ENCODE data around the gene KCND2. TPM values are rescaled to one million over a fixed set of nuclear protein-coding genes. Genes with fewer than 3 reads are reported as not detected.

Gene KCND2
- total RNA-seq, 2 donors from 2014 or later = 0.11 to 0.12 TPM

DNA sequence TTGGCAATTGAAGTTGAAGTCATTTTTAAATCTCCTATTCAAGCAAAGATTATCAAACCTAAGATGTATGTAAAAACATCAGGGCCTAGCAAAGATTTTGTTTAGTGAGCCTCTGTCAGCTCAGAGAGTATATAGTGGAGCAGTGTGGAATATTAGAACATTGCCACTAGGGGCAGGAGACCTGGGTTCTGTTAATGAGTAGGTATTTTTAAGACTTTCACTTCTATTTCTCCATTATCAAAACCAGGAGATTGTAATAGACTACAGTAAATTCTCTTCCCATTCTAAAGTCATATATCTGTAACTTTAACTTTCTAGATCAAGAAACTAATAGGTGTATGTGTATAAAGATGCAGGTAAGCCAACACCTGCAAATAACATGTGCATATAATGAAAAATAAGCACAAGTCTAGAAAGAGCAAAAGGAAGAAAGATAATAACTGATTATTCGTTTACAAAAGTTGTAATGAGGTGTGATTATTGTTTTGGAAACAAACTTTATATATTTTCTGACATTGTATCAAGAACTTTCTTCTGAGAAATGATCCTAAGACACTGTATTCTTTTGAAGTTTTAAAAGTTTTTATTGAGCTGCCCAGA is 64.4 kb downstream of the KCND2 start:
- TF ChIP-seq, protein P1, sequence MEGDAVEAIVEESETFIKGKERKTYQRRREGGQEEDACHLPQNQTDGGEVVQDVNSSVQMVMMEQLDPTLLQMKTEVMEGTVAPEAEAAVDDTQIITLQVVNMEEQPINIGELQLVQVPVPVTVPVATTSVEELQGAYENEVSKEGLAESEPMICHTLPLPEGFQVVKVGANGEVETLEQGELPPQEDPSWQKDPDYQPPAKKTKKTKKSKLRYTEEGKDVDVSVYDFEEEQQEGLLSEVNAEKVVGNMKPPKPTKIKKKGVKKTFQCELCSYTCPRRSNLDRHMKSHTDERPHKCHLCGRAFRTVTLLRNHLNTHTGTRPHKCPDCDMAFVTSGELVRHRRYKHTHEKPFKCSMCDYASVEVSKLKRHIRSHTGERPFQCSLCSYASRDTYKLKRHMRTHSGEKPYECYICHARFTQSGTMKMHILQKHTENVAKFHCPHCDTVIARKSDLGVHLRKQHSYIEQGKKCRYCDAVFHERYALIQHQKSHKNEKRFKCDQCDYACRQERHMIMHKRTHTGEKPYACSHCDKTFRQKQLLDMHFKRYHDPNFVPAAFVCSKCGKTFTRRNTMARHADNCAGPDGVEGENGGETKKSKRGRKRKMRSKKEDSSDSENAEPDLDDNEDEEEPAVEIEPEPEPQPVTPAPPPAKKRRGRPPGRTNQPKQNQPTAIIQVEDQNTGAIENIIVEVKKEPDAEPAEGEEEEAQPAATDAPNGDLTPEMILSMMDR (IDR thresholded peaks at IDR 0.05) = peak in 1 of 2 donors; percentile 40
- H3K9me3 ChIP-seq = no peaks in the 10 kb centered on the region
- no peaks in the 10 kb centered on the region for H3K4me1 ChIP-seq
- no peak overlapping the region for H3K4me3 ChIP-seq
- H3K27me3 ChIP-seq = no peaks in the 10 kb centered on the region
- H3K27ac ChIP-seq = no peak overlapping the region
- no peak for DNase-seq (ENCODE audit: low spot score)
- no peaks in the 10 kb centered on the region for H3K36me3 ChIP-seq

DNA sequence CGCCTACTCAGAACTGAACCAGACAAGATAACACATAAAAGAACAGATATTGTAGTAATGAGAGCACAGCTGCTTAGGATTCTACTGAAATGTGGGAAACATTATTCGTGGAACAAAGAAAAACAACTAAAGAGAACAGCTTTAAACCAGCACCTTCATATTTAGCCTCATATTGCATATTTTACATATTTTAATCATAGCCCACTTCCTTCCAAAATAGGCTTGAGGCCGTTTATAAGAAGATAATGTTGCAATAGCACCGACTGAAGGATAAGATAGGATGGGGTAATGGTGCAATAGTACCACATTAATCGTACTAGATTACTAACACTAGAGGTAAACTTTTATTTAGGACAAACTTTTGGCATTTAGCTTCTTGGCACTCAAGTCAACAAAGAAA is 71.3 kb downstream of the KCND2 start:
- TF ChIP-seq, protein P1 (IDR thresholded peaks at IDR 0.05) = no peak

DNA sequence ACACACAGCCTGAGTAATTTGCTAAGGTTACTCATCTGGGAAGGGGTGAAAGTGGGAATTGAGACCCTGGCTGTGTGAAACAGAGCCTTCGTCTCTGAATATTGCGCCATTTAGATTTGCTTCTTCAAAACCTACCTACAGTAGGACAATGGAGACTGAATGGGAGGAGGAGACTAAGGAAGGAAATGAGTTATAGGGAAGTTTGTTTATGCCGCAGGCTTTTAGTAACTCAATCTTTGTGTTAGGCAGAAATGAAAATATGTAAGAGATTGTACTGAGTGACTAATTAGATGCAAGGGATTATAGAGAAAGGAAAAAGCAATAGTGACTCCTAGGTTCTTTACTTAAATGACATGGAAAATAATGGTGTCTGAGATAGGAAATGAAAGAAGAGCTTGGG is 80.2 kb downstream of the KCND2 start:
- H3K9me3 ChIP-seq = no peaks in the 10 kb centered on the region
- no peaks in the 10 kb centered on the region for H3K27me3 ChIP-seq
- TF ChIP-seq, protein P1 (IDR thresholded peaks at IDR 0.05) = no peak
- H3K36me3 ChIP-seq = no peaks in the 10 kb centered on the region
- H3K4me3 ChIP-seq = no peak overlapping the region
- DNase-seq (ENCODE audit: low spot score) = no peak
- H3K27ac ChIP-seq = no peak overlapping the region
- H3K4me1 ChIP-seq = no peaks in the 10 kb centered on the region

More for the DNA sequence above, 71.3 kb downstream of the KCND2 start:
- Histone ChIP-seq H3K4me3 (no peak overlapping the region), H3K9me3 (no peaks in the 10 kb centered on the region), H3K4me1 (no peaks in the 10 kb centered on the region), H3K27ac (no peak overlapping the region), H3K36me3 (no peaks in the 10 kb centered on the region), H3K27me3 (no peaks in the 10 kb centered on the region)
- DNase-seq (ENCODE audit: low spot score) = no peak

DNA sequence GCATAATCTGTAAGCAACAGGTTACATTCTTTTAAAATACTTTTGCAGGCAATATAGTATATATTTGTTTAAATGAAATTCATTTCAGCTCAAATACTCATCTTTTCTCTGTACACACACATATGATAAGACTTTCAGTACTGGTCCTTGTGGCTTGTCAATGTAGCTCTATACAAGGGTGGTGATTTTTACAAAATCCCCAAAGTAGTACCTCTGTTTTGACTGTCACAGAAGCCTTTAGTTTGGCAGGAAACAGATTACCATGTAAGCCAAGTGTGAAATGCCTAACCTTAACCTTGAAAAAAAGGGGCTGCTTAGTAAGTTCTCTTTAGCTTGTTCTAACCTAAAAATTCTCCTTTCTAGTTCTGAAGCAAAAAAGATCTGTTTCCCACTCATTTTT is 87.9 kb downstream of the KCND2 start:
- TF ChIP-seq, protein P1 (IDR thresholded peaks at IDR 0.05) = no peak
- Histone ChIP-seq H3K27me3 (no peaks in the 10 kb centered on the region), H3K27ac (no peak overlapping the region), H3K4me3 (no peak overlapping the region), H3K9me3 (no peaks in the 10 kb centered on the region), H3K4me1 (no peaks in the 10 kb centered on the region), H3K36me3 (no peaks in the 10 kb centered on the region)
- DNase-seq (ENCODE audit: low spot score) = no peak

DNA sequence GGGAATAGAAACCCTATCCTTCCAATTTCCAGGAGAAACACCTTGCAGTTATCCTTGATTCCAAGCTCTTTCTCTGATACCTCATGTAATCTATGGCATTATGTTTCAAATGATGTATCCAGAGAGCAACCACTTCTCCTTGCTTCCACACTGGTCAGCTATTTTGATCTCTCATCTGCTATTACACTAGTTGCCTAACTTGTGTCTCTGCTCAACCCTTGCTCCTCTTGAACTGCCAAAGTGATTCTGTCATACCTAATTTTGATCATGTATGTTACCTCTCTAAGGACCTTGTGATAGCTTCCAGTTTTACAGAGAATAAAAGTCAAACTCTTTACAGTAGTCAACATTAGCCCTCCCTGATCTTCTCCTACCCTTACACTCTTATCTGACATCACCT is 90.4 kb downstream of the KCND2 start:
- no peak for DNase-seq (ENCODE audit: low spot score)
- no peaks in the 10 kb centered on the region for H3K4me1 ChIP-seq
- H3K9me3 ChIP-seq = no peaks in the 10 kb centered on the region
- no peak overlapping the region for H3K4me3 ChIP-seq
- H3K27ac ChIP-seq = no peak overlapping the region
- no peaks in the 10 kb centered on the region for H3K27me3 ChIP-seq
- TF ChIP-seq, protein P1 (IDR thresholded peaks at IDR 0.05) = no peak
- H3K36me3 ChIP-seq = no peaks in the 10 kb centered on the region

DNA sequence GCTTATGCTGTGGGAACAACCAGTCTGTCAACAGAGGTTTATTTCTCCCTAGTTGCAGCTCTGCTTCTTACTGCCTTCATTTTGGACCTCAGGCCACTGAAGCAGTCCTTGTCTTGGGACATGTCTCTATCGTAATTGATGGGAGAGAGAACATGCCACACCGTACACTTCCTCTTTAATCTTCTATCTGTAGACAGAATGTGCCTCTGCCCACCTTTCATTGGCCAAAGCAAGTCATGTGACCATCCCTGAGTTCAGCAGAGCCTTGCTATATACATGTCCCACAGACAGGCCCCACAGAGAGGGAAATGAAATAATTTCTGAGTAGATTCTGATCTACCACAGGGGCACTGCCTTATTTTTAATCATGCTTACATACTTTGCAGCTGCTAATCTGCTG is 98.0 kb downstream of the KCND2 start:
- no peak for DNase-seq (ENCODE audit: low spot score)
- Histone ChIP-seq H3K27ac (no peak overlapping the region), H3K4me3 (no peak overlapping the region), H3K9me3 (no peaks in the 10 kb centered on the region), H3K36me3 (no peaks in the 10 kb centered on the region), H3K4me1 (no peaks in the 10 kb centered on the region), H3K27me3 (no peaks in the 10 kb centered on the region)
- TF ChIP-seq, protein P1 (IDR thresholded peaks at IDR 0.05) = no peak

Measured in right atrium auricular region (tissue), 2 donors.